ENCODE results near the gene SLC41A3.
"Not testable (repeated sequence)": the region's sequence is repeated elsewhere in the genome, so short reads cannot be mapped to it uniquely, and the experiment has no call there.

SLC41A3 gene

DNA sequence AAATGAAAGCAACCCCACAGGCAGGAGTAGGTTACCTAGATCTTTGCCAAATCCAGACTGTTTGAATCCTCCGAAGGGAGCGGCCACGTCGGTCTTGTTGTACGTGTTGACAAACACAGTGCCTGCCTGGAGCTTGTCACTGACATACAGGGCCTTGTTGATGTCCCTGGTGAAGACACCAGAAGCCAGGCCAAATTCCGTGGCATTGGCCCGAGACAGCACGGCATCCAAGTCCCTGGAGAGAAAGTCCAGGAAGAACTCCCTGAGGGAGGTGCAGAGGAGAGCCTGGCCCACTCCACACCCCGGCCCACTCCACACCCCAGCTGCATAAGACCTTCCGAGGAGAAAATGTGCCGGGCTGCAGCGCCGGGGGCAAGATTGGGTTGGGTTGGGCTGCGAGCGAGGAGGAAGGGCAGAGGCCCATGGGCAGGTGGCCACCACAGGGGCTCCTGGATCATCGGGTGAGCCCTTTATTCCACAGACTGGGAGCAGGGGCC, 21.8 kb upstream of the SLC41A3 start:
- DNase-seq = no peak

DNA sequence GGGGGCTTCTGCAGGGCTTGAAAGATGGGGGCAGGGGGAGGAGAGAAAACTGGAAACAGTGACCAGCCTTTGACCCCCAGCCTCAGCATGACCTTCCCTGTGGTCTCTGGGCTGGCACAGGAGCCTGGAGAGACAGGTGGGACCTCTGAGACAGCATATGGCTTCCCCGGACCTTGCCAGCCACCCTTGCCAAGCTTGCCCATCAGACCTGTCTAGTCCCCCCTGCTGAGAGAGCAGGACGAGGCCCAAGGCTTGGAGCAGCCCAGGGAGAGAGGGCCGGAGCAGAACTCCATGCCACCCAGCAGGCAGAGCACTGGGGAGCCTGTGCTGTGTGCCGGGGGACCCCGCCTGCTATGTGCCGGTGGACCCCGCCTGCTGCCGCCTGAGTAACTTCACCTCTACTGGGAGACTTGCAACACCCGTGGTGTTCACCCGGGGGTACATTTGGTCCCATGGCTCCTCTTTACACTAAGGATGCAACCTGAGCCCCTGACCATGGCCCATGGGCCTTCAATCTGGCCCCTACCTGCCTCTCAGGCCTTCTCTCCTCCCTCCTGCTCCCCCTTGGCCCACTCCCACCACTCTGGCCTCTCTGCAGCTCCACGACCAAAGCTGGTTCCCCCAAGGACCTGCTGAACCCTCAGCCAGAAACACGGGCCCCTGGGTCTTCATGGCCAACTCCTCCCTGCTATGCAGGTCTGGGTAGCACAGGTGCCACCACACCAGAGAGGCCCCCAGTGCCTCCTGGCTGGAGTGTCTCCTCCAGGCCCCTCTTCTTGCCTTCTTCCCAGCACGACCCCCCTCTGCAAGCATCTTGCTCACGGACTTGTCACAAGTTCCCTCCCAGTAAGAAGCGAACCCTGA, 21.1 kb upstream of the SLC41A3 start:
- DNase-seq = no peak

DNA sequence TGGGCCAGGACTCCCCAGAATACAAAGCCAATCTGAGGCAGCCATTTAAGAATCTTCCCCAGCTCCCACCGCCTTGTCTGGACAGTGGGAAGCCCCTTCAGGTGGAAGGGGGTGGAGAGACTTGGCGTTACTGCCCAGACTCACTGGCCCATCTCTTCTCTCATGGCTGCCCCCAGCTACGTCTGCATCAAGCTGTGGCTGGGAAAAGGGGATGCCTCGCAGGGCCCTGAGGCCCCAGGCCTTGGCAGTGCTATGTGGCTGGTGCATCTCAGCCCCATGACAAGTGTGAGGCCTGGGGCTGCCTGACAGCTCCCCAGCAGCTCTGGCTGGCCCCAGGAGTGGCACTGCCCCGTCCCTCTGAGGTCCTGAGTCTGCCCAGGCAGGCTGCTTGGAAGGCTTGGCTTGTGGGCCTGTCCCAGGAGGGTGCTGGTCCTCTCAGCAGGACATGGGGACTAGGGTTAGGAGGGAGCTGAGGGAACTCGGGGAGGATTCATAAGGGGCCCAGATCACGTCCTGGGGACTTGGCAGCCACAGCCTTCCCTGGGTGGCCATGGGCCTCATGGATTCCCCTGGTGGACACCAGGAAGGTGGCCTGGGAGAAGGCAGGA, 20.2 kb upstream of the SLC41A3 start:
- DNase-seq = no peak

DNA sequence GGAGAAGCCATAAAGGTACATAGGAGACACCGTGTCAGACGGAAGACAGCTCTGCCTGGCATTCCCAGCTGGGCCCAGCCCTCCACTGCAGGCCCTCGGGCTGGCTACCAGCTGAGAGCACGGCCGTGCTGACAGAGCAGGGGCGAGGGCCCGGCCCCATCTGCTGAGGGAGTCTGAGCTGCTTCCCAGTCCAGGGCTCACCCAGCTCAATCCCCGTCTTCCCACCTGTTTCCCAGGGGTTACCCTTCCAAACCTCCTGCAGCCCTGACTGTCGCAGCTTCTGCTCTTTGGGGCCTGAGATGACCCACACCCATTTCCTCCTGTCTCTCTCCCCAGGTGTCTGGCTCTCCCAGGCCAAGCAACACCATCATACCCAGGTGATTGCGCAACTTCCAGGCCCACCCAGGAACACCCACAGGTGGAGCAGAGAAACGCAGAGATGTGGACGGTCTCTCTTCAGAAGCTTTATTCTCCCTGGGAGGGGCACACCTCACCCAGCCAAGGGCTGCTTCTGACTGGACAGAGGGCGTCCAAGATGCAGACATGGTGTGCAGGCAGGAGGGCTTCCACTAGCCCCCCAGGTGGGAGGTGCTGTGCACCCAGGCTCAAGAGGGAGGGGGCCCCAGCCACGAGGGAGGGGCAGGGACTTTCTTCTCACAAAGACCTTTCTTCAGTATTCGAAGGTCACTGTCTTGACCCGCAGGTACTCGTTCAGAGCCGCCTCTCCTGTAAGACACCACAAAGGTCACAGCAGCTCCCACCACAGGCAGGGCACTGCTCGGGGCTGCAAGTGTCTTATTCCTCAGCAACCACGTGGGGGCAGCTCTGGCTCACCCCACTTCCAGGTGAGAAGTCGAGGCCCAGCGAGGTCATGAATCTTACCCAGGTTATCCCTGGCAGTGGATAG, 19.4 kb upstream of the SLC41A3 start:
- DNase-seq = no peak

DNA sequence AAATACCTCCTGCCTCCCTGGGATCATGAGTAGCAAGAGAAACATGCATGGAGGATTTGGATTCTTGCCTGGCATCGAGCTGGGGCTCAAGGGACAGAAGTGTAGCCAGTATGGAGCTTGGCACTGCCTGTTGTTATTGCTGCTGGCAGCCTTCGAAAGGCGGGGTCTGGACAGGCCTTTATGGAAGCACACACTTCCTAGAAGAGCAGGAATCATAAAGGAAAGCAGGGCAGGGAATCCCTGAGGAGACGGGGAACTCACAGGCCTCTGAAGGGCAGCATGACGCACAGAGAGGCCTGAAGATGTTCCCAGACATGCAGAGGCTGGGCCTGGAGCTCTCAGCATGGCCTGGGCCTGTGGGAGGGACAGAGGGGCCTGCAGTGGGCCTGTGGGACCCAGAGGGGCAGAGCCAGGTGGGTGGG, 18.6 kb upstream of the SLC41A3 start:
- DNase-seq = peak; percentile 27

DNA sequence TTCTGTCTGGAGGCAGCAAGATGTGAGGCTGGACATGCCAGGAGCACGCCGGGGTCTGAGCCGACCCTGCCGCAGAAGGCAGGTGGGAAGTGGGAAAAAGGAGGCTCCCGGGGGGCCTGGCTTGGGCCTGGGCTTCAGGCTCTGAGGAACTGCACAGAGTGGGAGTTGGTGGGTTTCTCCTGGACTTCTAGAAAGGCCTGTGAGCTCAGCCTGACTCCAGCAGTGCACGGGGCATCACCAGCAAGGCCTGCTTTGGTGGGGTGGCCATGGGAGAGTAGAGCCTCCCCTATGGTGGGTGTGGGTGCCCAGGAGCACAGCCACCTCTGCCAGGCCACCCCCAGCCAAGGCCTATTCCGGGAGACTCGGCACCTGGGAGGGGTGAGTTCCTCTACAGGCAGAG, 18.1 kb upstream of the SLC41A3 start:
- DNase-seq = no peak

DNA sequence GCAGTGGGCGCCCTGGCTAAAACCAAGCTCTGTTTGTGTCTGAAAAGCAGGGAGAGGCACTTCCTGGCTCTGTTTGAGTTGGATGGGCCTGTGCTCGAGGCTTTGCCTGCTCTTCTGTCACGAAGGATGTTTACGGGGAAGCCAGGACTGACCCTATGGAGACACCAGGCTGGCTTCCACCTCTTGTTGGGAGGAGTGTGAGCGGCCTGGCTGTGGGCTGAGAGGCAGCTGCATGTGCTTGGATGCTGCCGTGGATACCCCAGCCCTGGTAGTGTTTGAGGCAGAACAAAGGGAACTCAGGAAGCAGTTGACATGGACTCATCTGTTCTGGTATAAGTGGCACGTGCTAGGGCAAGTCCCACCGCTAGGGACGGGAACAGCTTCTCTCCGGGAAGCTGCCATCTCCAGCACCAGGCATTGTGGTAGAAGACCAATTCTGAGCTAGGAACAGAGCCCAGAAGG, 17.6 kb upstream of the SLC41A3 start:
- DNase-seq = no peak

DNA sequence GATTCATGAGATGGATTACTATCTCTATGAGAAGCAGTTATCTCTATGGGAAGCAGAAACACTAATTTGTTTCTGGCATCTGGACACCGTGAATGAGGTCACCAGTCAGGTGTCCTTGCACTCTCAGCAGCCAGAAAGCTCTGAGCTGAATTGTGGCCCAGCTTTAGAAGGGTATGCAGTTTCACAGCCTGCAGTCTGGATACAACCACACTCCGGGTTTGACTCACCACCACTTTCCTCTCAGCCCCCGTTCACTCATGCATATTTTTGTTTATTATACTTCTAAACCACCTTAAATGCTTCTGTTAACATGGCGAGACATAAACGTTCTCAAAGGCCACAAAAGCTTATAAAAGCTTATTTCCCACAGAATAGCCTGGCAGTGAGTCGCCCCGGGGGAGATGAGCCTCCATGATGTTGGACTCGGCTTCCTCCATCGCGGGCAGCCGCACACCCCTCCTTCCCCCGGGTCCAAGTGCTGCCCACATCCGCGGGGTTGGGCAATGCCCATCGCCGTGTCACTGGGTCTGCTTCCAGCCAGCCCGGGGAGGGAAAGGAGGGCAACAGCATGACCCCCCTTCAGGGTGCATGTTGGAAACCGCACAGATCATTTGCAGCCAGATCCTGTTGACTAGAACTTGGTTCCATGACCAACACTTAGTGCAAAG, 16.8 kb upstream of the SLC41A3 start:
- peak; percentile 36 for DNase-seq

DNA sequence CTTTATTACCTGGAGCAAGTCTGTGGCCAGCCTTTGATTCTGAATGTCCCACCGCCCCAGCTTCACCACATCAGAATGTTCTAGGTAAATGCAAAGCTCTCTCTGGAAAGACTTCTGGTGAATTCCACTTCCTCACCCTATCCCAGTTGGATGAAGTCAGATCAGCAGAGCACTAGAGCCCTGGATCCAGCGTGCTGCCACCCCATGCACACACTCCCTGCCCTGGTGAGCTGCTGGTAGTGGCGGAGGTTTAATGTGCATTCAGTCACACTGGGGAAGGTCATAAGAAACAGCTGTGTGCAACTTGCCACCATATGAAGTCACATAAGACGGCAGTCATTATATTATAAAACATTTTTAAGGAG, 16.3 kb upstream of the SLC41A3 start:
- no peak for DNase-seq

DNA sequence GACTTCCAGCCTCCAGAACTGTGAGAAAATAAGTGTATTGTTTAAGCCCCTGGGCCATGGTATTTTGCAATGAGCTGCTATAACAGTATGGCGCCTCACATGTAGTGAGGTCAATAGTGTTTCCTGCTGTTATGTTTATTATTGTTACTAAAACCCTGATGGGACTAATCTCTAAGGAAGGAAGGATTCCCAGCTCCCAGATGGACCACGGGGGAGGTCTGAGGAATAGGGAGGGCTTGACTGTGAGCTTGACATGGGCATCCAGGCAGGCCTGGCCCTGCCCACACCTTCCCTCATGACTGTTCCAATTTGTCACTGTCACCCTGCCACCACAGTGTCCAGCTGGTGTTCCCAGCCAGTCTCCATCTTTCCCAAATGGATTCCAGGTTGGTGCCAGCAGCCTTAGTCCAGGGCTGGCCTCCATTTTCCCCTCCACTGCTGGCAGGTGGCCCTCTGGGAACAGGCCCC, 14.5 kb upstream of the SLC41A3 start:
- no peak for DNase-seq

DNA sequence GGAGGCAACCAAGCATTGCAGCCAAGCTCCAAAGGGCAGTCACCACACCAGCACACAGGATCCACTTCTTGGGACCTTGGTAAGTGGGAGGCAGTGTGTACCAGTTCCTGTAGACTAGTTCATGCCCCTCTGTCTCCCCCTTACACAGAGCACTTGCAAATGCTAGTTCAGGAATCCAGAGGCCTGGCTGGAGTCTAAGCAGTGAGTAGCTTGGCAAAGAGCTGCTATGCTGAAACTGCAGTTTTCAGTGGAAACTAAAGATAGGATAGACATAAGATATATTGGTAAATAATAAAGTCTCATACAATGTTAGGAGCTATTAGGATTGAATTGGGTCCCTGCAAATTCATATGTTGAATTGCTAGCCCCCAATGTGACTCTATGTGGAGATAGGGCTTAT, 13.9 kb upstream of the SLC41A3 start:
- DNase-seq = no peak

DNA sequence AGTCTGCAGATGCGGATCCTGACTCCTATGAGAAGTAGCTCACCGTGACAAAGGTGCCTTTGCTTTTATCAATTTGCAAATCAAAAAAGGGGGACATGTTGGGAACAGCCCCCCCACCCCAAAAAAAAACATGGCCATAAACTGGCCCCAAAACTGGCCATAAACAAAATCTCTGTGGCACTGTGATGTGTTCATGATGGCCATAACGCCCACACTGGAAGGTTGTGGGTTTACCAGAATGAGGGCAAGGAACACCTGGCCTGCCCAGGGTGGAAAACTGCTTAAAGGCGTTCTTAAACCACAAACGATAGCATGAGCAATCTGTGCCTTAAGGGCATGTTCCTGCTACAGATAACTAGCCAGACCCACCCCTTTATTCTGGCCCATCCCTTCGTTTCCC, 12.3 kb upstream of the SLC41A3 start:
- DNase-seq = not testable (repeated sequence)

DNA sequence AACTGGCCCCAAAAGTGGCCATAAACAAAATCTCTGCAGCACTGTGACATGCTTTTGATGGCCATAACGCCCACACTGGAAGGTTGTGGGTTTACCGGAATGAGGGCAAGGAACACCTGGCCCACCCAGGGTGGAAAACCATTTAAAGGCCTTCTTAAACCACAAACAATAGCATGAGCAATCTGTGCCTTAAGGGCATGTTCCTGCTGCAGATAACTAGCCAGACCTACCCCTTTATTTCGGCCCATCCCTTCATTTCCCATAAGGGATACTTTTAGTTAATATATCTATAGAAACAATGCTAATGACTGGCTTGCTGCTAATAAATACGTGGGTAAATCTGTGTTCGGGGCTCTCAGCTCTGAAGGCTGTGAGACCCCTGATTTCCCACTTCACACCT, 8.2 kb upstream of the SLC41A3 start:
- DNase-seq = not testable (repeated sequence)

DNA sequence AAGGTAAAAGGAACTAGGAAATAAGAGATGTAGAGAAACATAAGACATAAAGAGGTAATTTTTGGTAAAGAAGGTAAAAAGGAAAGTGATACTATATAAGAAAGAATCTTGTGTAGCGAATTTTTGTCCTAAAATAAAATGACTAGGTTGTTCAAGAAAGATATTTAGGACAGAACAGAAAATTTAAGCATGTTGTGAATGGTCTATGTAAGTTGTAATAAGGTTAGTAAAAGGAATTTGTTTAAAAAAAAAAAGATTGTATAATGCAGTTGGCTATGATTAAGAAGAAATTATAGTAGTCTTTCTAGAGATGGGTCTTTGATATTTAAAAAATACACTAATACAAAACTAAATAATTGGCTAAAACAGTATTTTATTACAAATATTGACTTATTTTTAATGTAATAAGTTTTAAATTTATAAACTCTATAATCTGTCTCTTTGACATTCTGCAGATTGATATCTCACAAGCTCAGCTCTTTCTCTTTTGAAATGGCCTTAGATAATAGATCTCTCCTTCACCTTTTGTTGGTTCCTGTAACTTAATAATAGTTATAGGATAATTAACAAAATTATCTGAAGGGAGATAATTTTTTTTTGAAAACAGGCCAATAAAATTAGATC, 3.7 kb upstream of the SLC41A3 start:
- DNase-seq = no peak

DNA sequence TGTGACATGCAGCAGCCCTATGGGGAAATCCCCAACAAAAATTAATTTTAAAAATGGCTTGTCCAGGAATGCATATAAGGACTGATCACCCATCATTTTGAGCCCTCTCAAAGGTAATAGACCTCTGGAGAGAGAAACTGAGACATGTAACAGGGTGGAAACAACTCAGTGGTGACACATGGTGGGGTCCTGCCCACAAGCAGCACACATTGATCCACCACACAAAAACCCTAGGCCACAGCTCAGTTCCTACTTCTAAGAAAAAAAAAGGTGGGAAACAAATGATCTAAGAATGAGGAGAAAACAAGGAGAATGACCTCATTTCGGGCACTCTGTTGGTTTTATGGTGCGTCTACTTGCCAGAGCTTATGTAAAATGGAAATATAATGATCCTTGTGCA, 1.9 kb upstream of the SLC41A3 start:
- DNase-seq = no peak

DNA sequence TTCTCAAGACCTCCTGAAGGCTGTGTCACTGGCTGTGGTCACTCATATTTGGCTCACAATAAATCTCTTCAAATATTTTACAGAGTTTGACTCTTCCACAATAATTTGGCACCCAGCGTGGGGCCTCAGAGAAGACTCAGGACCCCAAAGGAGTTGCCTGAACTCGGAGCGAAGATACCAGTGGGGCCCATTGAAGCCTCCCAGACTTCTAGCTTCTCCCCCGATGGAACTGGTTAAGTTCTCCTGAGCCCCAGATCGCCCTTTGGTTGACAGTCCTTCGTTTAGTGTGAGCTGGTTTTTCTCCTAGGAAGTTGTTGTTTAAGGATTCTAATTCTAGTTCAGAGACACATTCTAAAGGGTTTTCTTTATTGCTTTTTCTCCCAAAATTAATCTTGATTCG, 1.4 kb upstream of the SLC41A3 start:
- DNase-seq = no peak

DNA sequence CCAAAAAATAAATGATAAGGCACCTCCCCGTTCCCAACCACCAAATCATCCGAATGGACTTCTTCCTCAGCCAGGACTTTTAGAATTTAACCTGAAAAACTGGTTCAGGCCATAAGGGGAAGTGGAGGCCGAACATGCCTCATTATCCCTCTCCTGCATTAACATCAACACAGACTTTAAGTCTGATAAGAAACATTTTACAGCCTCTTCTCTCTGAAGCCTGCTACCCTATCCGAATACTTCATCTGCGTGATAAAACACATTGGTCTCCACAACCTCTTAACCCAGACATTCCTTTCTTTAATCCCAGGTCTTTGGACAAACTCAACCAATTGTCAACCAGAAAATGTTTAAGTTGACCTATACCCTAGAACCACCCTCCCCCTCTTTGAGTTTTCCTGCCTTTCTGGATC, 850 bp upstream of the SLC41A3 start:
- no peak for DNase-seq

DNA sequence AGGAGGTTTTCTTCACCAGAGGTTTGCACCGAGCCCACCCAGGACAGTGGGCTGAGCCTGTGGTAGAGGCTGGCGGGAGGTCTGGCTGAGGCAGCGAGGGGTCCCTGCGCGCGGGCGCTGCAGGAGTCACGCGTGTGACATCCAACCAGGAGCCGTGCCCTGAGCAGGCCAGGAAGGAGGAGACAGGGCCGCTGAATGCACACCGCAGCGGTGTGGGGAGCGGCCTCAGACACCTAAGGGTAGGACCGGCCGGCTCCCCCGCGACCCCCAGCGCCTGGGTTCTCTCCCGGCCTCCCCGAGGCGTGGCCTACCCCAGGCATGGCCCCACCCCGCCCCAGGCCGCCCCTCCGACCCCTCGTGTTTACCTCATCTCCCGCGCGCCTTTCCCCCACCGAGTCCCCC, 412 bp downstream of the SLC41A3 start:
- DNase-seq = peak; percentile 39

DNA sequence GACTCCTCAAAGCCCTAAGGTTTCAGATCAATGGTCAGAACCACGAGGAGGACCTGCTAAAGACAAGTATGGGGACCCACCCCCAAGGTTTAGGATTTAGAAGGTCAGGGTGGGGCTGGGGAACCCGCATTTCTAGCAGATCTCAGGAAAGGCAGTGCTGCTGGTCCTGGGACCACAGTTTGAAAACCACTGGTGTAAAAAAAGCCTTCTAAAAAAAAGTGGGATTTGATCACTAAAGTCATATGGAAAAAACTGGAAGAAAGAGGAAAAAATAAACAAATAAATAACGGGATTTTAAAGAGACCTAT, 832 bp downstream of the SLC41A3 start:
- DNase-seq = no peak

DNA sequence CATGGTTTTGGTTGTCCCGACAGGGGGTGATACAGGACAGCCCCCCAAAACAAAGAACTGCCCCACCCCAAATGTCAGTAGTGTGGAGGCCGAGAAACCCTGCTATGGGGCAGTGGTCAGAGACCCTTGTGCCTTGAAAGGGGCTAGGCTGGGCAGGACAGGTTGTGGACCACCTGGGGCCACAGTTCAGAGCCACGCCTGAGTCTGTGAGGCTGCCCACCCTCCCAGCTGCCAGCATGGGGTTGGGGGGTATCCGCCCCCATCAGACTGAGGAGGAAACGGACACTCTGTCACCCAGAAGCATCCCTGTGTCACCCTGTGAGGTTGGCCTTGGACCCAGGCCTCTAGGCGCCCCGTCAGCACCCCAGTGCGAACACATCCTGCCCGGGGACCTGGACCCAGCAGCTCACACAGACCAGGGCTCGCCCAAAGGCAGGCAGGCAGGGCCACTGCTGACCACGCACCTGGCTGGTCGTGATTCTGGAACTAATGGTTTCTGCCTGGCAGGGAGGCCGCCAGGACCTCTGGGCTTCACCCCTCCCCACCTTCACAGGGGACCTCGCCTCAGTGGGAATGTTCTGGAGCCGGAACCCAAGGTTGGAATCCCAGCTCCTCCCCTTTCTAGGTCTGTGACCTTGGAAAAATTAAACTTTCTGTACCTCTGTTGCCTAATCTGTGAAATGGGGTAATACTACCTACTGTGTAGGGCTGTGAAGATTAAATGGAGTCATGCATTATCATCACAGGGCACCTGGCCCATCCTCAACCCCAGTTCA, 1.4 kb downstream of the SLC41A3 start:
- no peak for DNase-seq

DNA sequence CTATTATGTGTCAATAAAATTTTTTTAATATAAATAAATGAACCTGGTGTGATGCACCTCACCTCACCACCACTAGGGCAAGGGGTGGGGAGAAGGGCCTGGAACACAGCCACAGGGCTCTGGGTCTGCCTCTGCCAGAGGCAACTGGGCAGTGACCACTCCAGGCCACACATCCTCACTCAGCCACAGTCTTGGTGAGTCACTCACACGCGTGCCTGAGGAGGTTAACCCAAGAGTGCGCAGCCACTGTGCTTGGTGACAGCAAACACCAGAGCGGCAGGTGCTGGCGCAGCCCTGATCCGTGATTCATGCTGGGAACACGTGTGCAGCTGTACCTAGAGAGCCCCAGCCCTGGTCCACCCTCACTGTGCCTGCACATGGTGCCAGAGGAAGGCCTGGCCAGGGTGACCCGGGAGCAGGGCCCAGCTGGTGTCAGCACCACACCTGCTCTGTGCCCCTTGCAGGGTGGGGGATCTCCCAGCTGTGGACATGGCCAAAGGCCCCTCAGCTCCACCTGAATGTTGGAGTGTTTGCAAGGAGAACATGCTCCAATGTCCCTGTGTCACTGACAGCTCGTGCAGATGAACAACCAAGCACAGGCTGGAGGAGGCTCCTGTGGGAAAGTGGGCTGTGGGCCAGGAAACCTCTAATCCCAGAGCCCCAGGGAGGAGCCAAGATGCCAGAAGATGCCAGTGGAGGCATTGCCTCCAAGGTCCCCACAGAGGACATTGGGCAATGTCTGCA, 2.1 kb downstream of the SLC41A3 start:
- peak; percentile 18 for DNase-seq
